Cortex of kidney (tissue), 1 donor: ENCODE results near the gene SSNA1.
"Not testable (repeated sequence)": the region's sequence is repeated elsewhere in the genome, so short reads cannot be mapped to it uniquely, and the experiment has no call there.

Experiments used
- DNase-seq: peaks from one replicate; lab custom pipeline; 2025; lab: John Stamatoyannopoulos, UW

SSNA1 gene

DNA sequence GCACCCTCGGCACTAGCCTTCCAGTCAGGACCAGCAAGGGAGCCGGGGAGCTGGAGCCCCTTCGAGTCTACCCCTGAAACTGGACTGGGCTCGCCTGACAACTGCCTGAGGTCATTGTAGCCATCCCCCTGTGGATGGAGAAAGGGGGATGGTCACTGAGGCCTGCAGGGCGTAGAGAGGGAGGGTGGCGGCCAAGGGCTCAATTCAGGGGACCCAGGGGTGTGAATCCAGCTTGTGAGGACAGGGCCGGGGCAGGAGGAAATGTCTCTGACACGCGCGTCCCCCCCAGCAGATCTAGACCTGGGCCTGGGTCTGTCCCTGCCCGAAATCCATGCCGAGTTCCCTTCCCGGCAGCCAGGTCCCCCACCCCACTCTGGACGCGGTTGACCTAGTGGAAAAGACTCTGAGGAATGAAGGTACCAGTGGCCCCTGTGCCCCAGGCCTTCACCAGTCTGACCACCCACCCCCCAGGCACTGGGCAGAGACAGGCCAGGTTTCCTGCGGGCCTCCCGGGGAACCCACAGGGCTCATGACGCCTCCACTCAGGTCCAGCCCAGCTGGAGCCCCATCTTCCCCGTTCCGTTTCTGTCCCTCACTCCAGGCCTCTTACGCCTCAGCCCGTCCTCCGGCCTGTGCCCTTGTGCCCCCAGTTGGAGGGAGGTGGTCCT, 43.0 kb downstream of the SSNA1 start:
- DNase-seq: no peak

DNA sequence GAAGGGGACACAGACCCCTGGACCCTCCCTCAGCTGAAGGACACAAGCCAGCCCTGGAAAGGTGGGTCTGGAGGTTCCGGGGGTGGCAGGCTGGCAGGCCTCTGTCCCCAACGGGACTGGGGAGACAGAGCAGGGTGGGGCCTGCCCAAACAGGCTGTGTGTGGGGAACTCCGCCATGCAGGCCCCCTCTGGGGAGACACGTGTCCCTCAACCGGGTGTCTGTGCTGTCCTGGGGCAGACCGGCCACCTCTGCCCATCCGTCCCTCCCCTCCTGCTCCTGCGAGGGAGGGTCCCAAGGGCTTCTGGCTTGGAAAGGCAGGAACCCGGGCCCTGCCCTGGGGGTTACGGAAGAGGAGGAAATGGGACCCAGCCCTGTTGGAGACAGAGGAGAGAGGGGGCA, 43.6 kb downstream of the SSNA1 start:
- no peak for DNase-seq

DNA sequence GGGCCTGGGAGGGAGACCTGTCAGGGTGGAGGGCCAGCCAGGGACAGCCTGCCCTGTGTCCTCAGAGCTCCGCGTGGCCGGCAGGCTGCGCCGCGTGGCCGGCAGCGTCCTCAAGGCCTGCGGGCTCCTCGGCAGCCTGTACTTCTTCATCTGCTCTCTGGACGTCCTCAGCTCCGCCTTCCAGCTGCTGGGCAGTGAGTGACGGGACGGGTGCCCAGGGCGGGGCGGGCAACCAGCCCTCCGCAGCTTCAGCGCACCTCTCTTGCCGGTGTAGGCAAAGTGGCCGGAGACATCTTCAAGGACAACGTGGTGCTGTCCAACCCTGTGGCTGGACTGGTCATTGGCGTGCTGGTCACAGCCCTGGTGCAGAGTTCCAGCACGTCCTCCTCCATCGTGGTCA, 44.0 kb downstream of the SSNA1 start:
- DNase-seq: no peak

DNA sequence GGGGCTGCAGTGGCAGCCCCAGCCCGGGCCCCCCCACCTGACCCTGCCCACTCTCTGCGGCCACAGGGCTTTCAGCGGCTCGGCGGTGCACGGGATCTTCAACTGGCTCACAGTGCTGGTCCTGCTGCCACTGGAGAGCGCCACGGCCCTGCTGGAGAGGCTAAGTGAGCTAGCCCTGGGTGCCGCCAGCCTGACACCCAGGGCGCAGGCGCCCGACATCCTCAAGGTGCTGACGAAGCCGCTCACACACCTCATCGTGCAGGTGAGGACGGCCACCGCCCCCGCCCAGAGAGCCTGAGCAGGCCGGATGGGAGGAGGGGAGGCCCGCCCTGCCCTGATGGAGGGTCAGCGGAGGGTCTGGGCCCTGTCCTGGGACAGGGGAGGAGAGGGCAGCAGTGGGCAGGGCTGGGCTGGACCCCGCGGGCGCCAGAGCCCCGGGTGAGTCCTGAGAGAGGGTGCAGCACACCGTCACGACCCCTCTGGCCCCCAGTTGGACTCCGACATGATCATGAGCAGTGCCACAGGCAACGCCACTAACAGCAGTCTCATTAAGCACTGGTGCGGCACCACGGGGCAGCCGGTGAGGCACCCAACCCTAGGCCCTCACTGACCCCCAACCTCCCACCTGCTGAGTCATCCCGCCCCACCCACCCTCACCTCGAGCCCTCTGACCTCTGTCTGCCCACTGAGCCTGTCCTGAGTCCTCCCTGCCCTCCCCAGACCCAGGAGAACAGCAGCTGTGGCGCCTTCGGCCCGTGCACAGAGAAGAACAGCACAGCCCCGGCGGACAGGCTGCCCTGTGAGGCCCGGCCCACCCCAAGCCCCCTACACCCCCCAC, 44.9 kb downstream of the SSNA1 start:
- DNase-seq: no peak

DNA sequence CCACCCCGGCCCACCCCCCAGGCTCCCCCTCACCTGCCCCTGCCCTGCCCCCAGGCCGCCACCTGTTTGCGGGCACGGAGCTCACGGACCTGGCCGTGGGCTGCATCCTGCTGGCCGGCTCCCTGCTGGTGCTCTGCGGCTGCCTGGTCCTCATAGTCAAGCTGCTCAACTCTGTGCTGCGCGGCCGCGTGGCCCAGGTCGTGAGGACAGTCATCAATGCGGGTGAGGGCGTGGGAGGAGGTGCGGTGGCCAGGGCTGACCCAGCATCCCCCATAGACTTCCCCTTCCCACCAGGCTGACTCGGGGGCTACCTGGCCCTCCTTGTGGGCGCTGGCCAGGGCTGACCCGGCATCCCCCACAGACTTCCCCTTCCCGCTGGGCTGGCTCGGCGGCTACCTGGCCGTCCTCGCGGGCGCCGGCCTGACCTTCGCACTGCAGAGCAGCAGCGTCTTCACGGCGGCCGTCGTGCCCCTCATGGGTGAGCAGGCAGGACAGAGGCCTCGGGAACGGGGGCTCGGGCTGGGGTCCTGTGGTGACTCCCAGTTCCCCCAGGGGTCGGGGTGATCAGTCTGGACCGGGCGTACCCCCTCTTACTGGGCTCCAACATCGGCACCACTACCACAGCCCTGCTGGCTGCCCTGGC, 45.7 kb downstream of the SSNA1 start:
- no peak for DNase-seq

DNA sequence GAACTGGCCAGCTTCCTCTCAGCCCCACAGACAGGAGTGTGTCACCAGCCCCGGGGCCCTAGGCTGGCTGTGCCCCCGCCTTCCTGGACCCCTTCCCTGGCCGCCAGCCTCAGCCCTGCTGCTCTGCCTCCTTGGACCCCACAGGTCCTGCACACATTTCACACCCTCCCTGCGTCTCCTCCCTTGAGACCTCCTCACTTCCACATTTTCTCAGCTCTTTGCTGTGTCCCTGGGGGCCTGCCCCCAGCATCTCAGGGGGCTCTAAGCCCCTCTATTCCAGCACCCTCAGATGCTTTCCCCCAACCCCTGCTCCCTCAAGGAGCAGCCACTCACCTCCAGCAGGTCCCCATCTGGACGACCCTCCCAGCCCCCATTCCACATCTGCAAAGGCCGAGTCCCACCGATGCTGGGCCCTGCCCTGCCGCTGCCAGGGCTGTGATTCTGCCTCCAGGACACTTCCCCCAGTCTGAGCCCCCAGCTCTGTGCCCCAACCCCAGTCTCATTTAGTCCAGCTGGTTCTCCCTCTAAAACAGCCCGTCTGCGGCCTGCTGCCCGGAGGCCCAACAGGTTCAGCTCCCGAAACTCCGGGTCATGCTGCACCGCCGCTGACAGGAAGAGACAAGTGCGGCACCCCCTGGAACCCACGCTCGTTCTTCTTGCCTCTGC, 46.4 kb downstream of the SSNA1 start:
- no peak for DNase-seq

DNA sequence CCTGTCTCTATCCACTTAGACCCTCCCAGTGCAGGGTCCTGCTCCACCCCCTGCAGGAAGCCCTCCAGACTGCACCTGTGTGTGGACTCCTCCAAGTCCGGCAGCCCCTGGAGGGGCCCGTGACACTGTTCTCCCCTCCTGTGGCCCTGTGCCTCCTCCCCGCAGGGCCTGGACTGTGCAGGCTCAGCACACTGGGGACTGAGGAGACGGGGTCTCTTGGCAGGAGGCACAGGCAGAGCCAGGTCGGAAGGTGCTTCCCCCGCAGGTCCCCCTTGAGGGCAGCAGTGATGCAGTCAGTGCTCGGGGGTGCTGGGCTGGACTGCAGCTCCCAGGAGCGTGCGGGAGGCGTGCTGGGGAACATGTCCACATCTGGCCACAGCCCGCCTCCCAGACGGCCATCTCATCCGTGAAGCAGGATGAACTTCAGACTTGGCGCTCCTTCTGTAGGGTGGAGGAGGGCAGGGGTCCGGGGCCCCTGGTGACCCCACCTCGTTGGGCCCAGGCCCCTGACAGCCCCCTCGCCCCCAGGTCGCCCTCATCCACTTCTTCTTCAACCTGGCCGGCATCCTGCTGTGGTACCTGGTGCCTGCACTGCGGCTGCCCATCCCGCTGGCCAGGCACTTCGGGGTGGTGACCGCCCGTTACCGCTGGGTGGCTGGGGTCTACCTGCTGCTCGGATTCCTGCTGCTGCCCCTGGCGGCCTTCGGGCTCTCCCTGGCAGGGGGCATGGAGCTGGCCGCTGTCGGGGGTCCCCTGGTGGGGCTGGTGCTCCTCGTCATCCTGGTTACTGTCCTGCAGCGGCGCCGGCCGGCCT, 47.2 kb downstream of the SSNA1 start:
- no peak for DNase-seq

DNA sequence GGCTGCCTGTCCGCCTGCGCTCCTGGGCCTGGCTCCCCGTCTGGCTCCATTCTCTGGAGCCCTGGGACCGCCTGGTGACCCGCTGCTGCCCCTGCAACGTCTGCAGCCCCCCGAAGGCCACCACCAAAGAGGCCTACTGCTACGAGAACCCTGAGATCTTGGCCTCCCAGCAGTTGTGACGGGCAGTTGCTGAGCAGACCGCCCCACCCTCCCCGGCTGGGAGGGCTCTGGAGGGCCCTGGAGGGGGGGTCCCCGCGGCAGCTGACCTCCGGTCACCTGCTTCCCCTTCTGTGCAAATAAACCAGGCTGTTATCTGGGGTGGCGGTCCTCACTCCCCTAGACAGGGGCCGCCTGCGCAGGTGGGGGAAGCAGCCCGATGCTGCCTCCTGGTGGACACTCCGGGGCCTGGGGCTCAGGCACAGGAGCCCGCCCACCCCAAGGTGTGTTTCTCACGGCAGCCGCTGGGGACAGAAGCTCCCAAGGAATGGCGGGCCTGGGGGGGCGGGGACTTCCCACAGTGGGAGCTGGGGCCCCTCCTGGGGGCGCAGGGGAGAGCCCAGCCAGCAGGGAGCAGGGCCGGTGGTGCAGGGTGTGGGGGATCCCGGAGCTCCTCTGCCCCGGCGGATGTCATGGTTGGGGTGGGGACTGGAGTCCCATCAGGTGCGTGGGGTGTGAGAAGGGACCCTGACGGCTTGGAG, 47.9 kb downstream of the SSNA1 start:
- DNase-seq: no peak

DNA sequence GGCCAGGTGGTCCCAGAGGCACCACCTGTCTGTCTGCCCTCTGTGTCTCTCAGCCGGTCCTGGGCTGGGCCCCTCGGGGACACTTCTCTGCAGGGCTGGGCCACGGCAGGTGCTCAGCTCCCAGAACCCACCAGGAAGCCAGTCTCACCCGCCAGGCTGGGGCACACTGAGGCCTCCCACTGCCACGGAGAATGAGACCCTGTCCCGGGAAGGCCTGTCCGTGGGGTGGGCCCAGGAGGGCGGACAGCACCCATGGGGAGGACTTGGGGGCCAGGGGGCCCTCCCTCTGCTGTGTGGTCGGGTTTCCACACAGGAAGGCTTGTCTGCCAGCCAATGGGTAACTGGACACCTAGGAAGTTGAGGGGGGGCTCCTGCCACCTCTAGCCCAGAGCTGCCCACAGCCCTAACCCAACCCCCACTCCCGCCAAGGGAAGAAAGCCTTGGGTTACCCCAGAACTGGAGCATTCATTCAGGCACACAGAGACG, 48.5 kb downstream of the SSNA1 start:
- DNase-seq: no peak

DNA sequence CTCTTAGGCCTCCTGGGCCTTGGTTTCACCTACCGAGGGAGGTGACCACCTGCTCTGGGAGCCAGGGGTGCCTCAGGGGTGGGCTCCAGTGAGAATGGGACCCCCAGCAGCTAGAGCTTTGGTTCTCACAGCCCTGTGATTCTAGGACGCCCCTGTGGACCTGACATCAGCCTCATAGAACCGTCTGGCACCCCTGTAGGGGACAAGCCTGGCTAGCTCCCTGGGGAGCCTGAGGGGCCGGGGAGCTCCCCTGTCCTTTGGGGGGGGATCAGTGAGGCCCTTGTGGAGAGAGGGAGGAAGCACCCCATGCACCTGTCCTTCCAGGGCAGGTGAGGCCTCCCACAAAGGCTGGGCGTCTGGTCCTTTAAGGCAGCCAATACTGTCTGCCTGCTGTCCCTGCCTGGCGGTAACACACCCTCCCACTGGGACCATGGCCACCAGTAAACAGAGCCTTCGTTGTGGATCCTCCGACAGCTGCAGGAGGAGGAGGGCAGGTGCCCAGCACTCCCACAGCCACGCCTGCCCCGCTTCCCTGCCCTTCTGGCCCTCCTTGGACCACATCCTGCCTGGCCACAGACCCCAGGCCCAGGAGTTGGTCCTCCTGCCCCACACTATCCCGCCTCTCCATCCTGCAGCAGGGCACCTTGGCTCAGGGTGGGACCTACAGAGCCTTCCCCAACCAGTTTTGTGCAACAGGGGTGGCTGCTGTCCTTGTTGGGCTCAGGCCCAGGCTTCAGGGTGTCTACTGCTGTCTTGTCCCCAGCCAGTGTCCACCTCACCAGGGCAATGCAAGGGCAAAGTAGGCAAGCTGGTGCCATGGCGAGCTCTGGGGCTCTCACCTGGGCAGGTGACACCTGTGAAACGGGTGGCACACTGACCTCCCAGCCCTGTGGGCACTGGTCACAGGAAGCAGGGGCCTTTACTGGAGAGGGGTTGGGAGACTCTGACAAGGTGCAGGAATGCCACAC, 49.6 kb downstream of the SSNA1 start:
- no peak for DNase-seq

DNA sequence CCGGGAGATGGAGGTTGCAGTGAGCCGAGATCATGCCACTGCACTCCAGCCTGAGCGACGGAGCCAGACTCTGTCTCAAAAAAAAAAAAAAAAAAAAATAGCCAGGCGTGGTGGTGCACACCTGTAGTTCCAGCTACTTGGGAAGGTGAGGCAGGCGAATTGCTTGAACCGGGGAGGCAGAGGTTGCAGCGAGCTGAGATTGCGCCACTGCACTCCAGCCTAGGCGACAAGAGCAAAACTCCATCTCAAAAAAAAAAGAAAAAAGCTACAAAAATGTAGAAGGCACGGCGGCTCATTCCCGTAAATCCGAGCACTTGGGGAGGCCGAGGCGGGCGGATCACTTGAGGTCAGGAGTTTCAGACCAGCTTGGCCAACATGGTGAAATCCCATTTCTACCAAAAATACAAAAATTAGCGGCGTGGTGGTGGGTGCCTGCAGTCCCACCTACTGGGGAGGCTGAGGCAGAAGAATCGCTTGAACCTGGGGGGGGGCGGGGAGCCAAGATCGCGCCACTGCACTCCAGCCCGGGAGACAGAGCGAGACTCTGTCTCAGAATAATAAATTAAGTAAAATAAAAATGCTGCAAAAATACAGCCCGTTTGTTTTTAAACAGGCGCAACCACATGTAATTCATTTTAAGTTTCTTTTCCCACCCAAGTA, 51.2 kb downstream of the SSNA1 start:
- not testable (repeated sequence) for DNase-seq
